HG03139 (cell line): Measurements from ENCODE around the gene MGST2.
A peak's percentile ranks its signal among the peaks of the same experiment; 100 is the strongest.
"Not testable (repeated sequence)": the region's sequence is repeated elsewhere in the genome, so short reads cannot be mapped to it uniquely, and the experiment has no call there.

ENCODE experiments used
- ATAC-seq: cut with Tn5 transposase; IDR thresholded peaks from one replicate; pipeline ENCODE4 v1.9.1; 2021; ENCODE audit not compliant: unreplicated experiment

Gene MGST2

GRCh38 chr4:139665690-139666529, at the start of gene MGST2:
Gene MGST2 (plus strand): TSS chr4:139665819. CDS start chr4:139666020, 201 bp downstream.
- ATAC-seq = peak; percentile 69

- ATAC-seq = no peak
Measured at GRCh38 chr4:139617702-139618490, 47.7 kb upstream of the MGST2 start.

- no peak for ATAC-seq
Measured at GRCh38 chr4:139619644-139620043, 46.0 kb upstream of the MGST2 start.

- ATAC-seq = no peak
Measured at GRCh38 chr4:139622901-139623381, 42.7 kb upstream of the MGST2 start.

GRCh38 chr4:139624441-139625092, 41.1 kb upstream of the MGST2 start:
- ATAC-seq = no peak

GRCh38 chr4:139625093-139625455, 40.5 kb upstream of the MGST2 start:
- ATAC-seq = no peak

GRCh38 chr4:139625482-139625881, 40.1 kb upstream of the MGST2 start:
- no peak for ATAC-seq

GRCh38 chr4:139628184-139629012, 37.2 kb upstream of the MGST2 start:
- ATAC-seq = no peak

GRCh38 chr4:139629436-139630125, 36.0 kb upstream of the MGST2 start:
- ATAC-seq = no peak

GRCh38 chr4:139630126-139630495, 35.5 kb upstream of the MGST2 start:
- no peak for ATAC-seq

GRCh38 chr4:139630991-139631390, 34.6 kb upstream of the MGST2 start:
- ATAC-seq = no peak

GRCh38 chr4:139631791-139632190, 33.8 kb upstream of the MGST2 start:
- no peak for ATAC-seq

- ATAC-seq = not testable (repeated sequence)
Measured at GRCh38 chr4:139632739-139633138, 32.9 kb upstream of the MGST2 start.

- no peak for ATAC-seq
Measured at GRCh38 chr4:139633195-139633594, 32.4 kb upstream of the MGST2 start.

GRCh38 chr4:139633661-139634060, 32.0 kb upstream of the MGST2 start:
- ATAC-seq = no peak

GRCh38 chr4:139635966-139636365, 29.7 kb upstream of the MGST2 start:
- no peak for ATAC-seq

GRCh38 chr4:139638306-139638705, 27.3 kb upstream of the MGST2 start:
- ATAC-seq = not testable (repeated sequence)

GRCh38 chr4:139639654-139640053, 26.0 kb upstream of the MGST2 start:
- no peak for ATAC-seq

GRCh38 chr4:139641218-139641617, 24.4 kb upstream of the MGST2 start:
- ATAC-seq = no peak

- ATAC-seq = no peak
Measured at GRCh38 chr4:139642364-139642763, 23.3 kb upstream of the MGST2 start.
